Esophagus (tissue), 2 donors: ENCODE results near the gene PDIA6. TPM values are rescaled to one million over a fixed set of nuclear protein-coding genes. Genes with fewer than 3 reads are reported as not detected.

Experiments used
- H3K27ac ChIP-seq, 2 donors: one replicate each; pipeline ENCODE4 v1.5.1; 2013; ENCODE audit warnings: low read depth in 2 of 2, mild to moderate bottlenecking in 2 of 2, inconsistent platforms in 1 of 2, low read length in 1 of 2, moderate library complexity in 1 of 2
- H3K27me3 ChIP-seq, 2 donors: one replicate each; pipeline ENCODE4 v1.6.1; 2013; ENCODE audit warnings: low read length in 2 of 2, control low read depth in 1 of 2, mild to moderate bottlenecking in 1 of 2; ENCODE audit not compliant: insufficient read depth in 2 of 2, control insufficient read depth in 1 of 2
- H3K36me3 ChIP-seq, 2 donors: one replicate each; pipeline ENCODE4 v1.6.1; 2013; ENCODE audit warnings: low read length in 1 of 2; ENCODE audit not compliant: control insufficient read depth in 2 of 2, insufficient read depth in 2 of 2
- H3K4me1 ChIP-seq, 2 donors: one replicate each; pipeline ENCODE4 v1.6.1; 2013; ENCODE audit warnings: low read length in 1 of 2; ENCODE audit not compliant: control insufficient read depth in 2 of 2, insufficient read depth in 2 of 2
- H3K4me3 ChIP-seq, 2 donors: one replicate each; pipeline ENCODE4 v1.5.1; 2013; ENCODE audit warnings: low read length in 2 of 2, mild to moderate bottlenecking in 2 of 2, low read depth in 1 of 2, moderate library complexity in 1 of 2
- H3K9me3 ChIP-seq, 2 donors: one replicate each; pipeline ENCODE4 v1.6.1; 2013; ENCODE audit warnings: mild to moderate bottlenecking in 2 of 2, low read depth in 1 of 2, low read length in 1 of 2, moderate library complexity in 1 of 2; ENCODE audit not compliant: control insufficient read depth in 2 of 2, insufficient read depth in 1 of 2
- WGBS, 2 donors: extraction: QIAGEN DNeasy Blood & Tissue Kit; methylation state at CpG; one replicate each; pipeline ENCODE4 v1.1.7; 2013; 5-methylcytosine and 5-hydroxymethylcytosine counted together
- polyA plus RNA-seq, 2 donors: library from polyadenylated mRNA; stranded (reverse); fragments of 200-250 nt; gene quantifications; one replicate each; pipeline ENCODE4 v1.2.3, GENCODE V29; 2013
- donor health status: healthy with polysubstance abuse.
- donor health status: Bipolar disorder and iron deficiency.

The PDIA6 gene
- polyA plus RNA-seq, 2 donors = 40.1 to 98.1 TPM

- Histone ChIP-seq H3K36me3 (no peaks in the 10 kb centered on the region), H3K27me3 (no peaks in the 10 kb centered on the region), H3K27ac (no peak overlapping the region), H3K4me1 (no peaks in the 10 kb centered on the region), H3K4me3 (no peak overlapping the region), H3K9me3 (no peaks in the 10 kb centered on the region)
- 79 to 82% methylated on average over 8 of the region's 8 CpGs for WGBS, 2 donors
Measured at GRCh38 chr2:10834068-10834655, 21.6 kb upstream of the PDIA6 start.

GRCh38 chr2:10833021-10833420, 20.4 kb upstream of the PDIA6 start:
- no peaks in the 10 kb centered on the region for H3K36me3 ChIP-seq
- no peak overlapping the region for H3K4me3 ChIP-seq
- H3K9me3 ChIP-seq = no peaks in the 10 kb centered on the region
- H3K27ac ChIP-seq = no peak overlapping the region
- H3K27me3 ChIP-seq = no peaks in the 10 kb centered on the region
- 82 to 88% methylated on average over 10 of the region's 10 CpGs for WGBS, 2 donors
- H3K4me1 ChIP-seq = no peaks in the 10 kb centered on the region

- H3K4me3 ChIP-seq = no peak overlapping the region
Measured at GRCh38 chr2:10832203-10832936, 19.8 kb upstream of the PDIA6 start.

GRCh38 chr2:10831400-10831985, 18.9 kb upstream of the PDIA6 start:
- Histone ChIP-seq H3K9me3 (no peaks in the 10 kb centered on the region), H3K4me3 (no peak overlapping the region), H3K4me1 (no peaks in the 10 kb centered on the region), H3K27ac (no peak overlapping the region), H3K27me3 (no peaks in the 10 kb centered on the region), H3K36me3 (no peaks in the 10 kb centered on the region)
- 59 to 61% methylated on average over 16 of the region's 16 CpGs for WGBS, 2 donors

More at GRCh38 chr2:10832203-10832936, 19.8 kb upstream of the PDIA6 start:
- whole genome bisulfite sequencing, 2 donors = 15 to 21% methylated on average over 30 of the region's 30 CpGs
- Histone ChIP-seq H3K9me3 (no peaks in the 10 kb centered on the region), H3K4me1 (no peaks in the 10 kb centered on the region), H3K27me3 (no peaks in the 10 kb centered on the region), H3K36me3 (no peaks in the 10 kb centered on the region), H3K27ac (no peak overlapping the region)

- Histone ChIP-seq H3K36me3 (no peaks in the 10 kb centered on the region), H3K9me3 (no peaks in the 10 kb centered on the region), H3K27ac (no peak overlapping the region), H3K4me3 (no peak overlapping the region), H3K27me3 (no peaks in the 10 kb centered on the region), H3K4me1 (no peaks in the 10 kb centered on the region)
- WGBS, 2 donors = 76 to 83% methylated on average over 30 of the region's 30 CpGs
Measured at GRCh38 chr2:10830641-10831399, 18.2 kb upstream of the PDIA6 start.

- Histone ChIP-seq H3K4me3 (no peak overlapping the region), H3K36me3 (no peaks in the 10 kb centered on the region), H3K4me1 (no peaks in the 10 kb centered on the region), H3K27me3 (no peaks in the 10 kb centered on the region), H3K9me3 (no peaks in the 10 kb centered on the region), H3K27ac (no peak overlapping the region)
- WGBS, 2 donors = 60 to 82% methylated on average over 8 of the region's 8 CpGs
Measured at GRCh38 chr2:10830203-10830602, 17.6 kb upstream of the PDIA6 start.

- H3K27ac ChIP-seq = no peak overlapping the region
- H3K4me3 ChIP-seq = no peak overlapping the region
- WGBS, 2 donors = 58 to 61% methylated on average over 3 of the region's 3 CpGs
- no peaks in the 10 kb centered on the region for H3K27me3 ChIP-seq
- peaks cover 0 to 1% of the 10 kb centered on the region in 2 donors for H3K9me3 ChIP-seq
- no peaks in the 10 kb centered on the region for H3K4me1 ChIP-seq
- no peaks in the 10 kb centered on the region for H3K36me3 ChIP-seq
Measured at GRCh38 chr2:10829299-10829698, 16.7 kb upstream of the PDIA6 start.

GRCh38 chr2:10828346-10828745, 15.8 kb upstream of the PDIA6 start:
- Histone ChIP-seq H3K9me3 (peaks cover 0 to 2% of the 10 kb centered on the region in 2 donors), H3K27ac (no peak overlapping the region), H3K4me3 (no peak overlapping the region), H3K36me3 (no peaks in the 10 kb centered on the region), H3K4me1 (no peaks in the 10 kb centered on the region), H3K27me3 (no peaks in the 10 kb centered on the region)
- 75 to 79% methylated on average over 11 of the region's 11 CpGs for WGBS, 2 donors

GRCh38 chr2:10826625-10827024, 14.0 kb upstream of the PDIA6 start:
- Histone ChIP-seq H3K9me3 (peaks cover 0 to 2% of the 10 kb centered on the region in 2 donors), H3K27me3 (no peaks in the 10 kb centered on the region), H3K36me3 (no peaks in the 10 kb centered on the region), H3K4me1 (no peaks in the 10 kb centered on the region), H3K4me3 (no peak overlapping the region), H3K27ac (no peak overlapping the region)
- WGBS, 2 donors = 76 to 81% methylated on average over 8 of the region's 8 CpGs
